ENCODE results near the gene DLG1. TPM values are rescaled to one million over a fixed set of nuclear protein-coding genes. Genes with fewer than 3 reads are reported as not detected.

DLG1 gene
- total and polyA plus RNA-seq, 2 experiments from 2014 or later, result 54.8 to 128 TPM

GRCh38 chr3:197234947-197235914, 63.2 kb downstream of the DLG1 start:
- 56% methylated on average over 4 of the region's 4 CpGs for WGBS (ENCODE audit: low lambda C conversion rate, missing lambda C conversion rate)
- TF ChIP-seq EZH2phosphoT487 (IDR thresholded peaks at IDR 0.05; ENCODE audit: low read depth, severe bottlenecking, unreplicated experiment), result no peak
- TF ChIP-seq CTCF (IDR thresholded peaks at IDR 0.05; ENCODE audit: poor library complexity), result no peak
- no peak for TF ChIP-seq EZH2 (IDR thresholded peaks at IDR 0.05; ENCODE audit: borderline replicate concordance)
- DNase-seq (ENCODE audit: low spot score), result peak; percentile 11
- H3K27ac ChIP-seq, result peak overlapping the region; percentile 79
- no peaks in the 10 kb centered on the region for H3K27me3 ChIP-seq
- no peak overlapping the region for H3K4me3 ChIP-seq
- H3K9me3 ChIP-seq (ENCODE audit: low read depth), result no peaks in the 10 kb centered on the region
- peaks cover 11% of the 10 kb centered on the region for H3K4me1 ChIP-seq (ENCODE audit: insufficient read depth)
- H3K4me2 ChIP-seq, result peak overlapping the region; percentile 54
- no peak overlapping the region for H2AFZ ChIP-seq
- H3K79me2 ChIP-seq, result peaks cover 98% of the 10 kb centered on the region
- H3K36me3 ChIP-seq (replicated peaks; ENCODE audit: insufficient read depth, low read depth), result no peaks in the 10 kb centered on the region
- H3K9me2 ChIP-seq (replicated peaks; ENCODE audit: insufficient read depth), result no peaks in the 10 kb centered on the region
- no peaks in the 10 kb centered on the region for H4K20me1 ChIP-seq (ENCODE audit: insufficient read depth, poor library complexity, severe bottlenecking)

GRCh38 chr3:197231321-197231720, 67.1 kb downstream of the DLG1 start:
- peaks cover 20% of the 10 kb centered on the region for H3K4me1 ChIP-seq (ENCODE audit: insufficient read depth)

GRCh38 chr3:197229836-197230235, 68.6 kb downstream of the DLG1 start:
- H3K4me1 ChIP-seq (ENCODE audit: insufficient read depth), result peaks cover 14% of the 10 kb centered on the region
- WGBS (ENCODE audit: low lambda C conversion rate, missing lambda C conversion rate), result 78% methylated on average over 3 of the region's 3 CpGs
- no peak for TF ChIP-seq EZH2phosphoT487 (IDR thresholded peaks at IDR 0.05; ENCODE audit: low read depth, severe bottlenecking, unreplicated experiment)
- H3K36me3 ChIP-seq (replicated peaks; ENCODE audit: insufficient read depth, low read depth), result no peaks in the 10 kb centered on the region
- H3K4me2 ChIP-seq, result peak overlapping the region; percentile 49
- H3K9me2 ChIP-seq (replicated peaks; ENCODE audit: insufficient read depth), result no peaks in the 10 kb centered on the region
- H3K4me3 ChIP-seq, result no peak overlapping the region
- peaks cover 23% of the 10 kb centered on the region for H4K20me1 ChIP-seq (ENCODE audit: insufficient read depth, poor library complexity, severe bottlenecking)
- H2AFZ ChIP-seq, result no peak overlapping the region
- peaks cover 100% of the 10 kb centered on the region for H3K79me2 ChIP-seq
- no peaks in the 10 kb centered on the region for H3K9me3 ChIP-seq (ENCODE audit: low read depth)
- no peak overlapping the region for H3K27ac ChIP-seq
- H3K27me3 ChIP-seq, result no peaks in the 10 kb centered on the region
- no peak for DNase-seq (ENCODE audit: low spot score)

More at GRCh38 chr3:197231321-197231720, 67.1 kb downstream of the DLG1 start:
- no peaks in the 10 kb centered on the region for H3K9me2 ChIP-seq (replicated peaks; ENCODE audit: insufficient read depth)
- no peak overlapping the region for H3K4me3 ChIP-seq
- H3K27me3 ChIP-seq, result no peaks in the 10 kb centered on the region
- TF ChIP-seq EZH2 (IDR thresholded peaks at IDR 0.05; ENCODE audit: borderline replicate concordance) (no peak), EZH2phosphoT487 (IDR thresholded peaks at IDR 0.05; ENCODE audit: low read depth, severe bottlenecking, unreplicated experiment) (no peak), CTCF (IDR thresholded peaks at IDR 0.05; ENCODE audit: poor library complexity) (no peak)
- H4K20me1 ChIP-seq (ENCODE audit: insufficient read depth, poor library complexity, severe bottlenecking), result peaks cover 21% of the 10 kb centered on the region
- H3K79me2 ChIP-seq, result peaks cover 99% of the 10 kb centered on the region
- H3K36me3 ChIP-seq (replicated peaks; ENCODE audit: insufficient read depth, low read depth), result no peaks in the 10 kb centered on the region
- DNase-seq (ENCODE audit: low spot score), result no peak
- H3K27ac ChIP-seq, result no peak overlapping the region
- 93% methylated on average over 7 of the region's 7 CpGs for WGBS (ENCODE audit: low lambda C conversion rate, missing lambda C conversion rate)
- H2AFZ ChIP-seq, result no peak overlapping the region
- no peaks in the 10 kb centered on the region for H3K9me3 ChIP-seq (ENCODE audit: low read depth)
- H3K4me2 ChIP-seq, result no peak overlapping the region

GRCh38 chr3:197229178-197229577, 69.2 kb downstream of the DLG1 start:
- H3K9me2 ChIP-seq (replicated peaks; ENCODE audit: insufficient read depth), result no peaks in the 10 kb centered on the region
- WGBS (ENCODE audit: low lambda C conversion rate, missing lambda C conversion rate), result 85% methylated on average over 1 of the region's 1 CpG
- H3K4me3 ChIP-seq, result no peak overlapping the region
- TF ChIP-seq EZH2phosphoT487 (IDR thresholded peaks at IDR 0.05; ENCODE audit: low read depth, severe bottlenecking, unreplicated experiment) (no peak), CTCF (IDR thresholded peaks at IDR 0.05; ENCODE audit: poor library complexity) (no peak), EZH2 (IDR thresholded peaks at IDR 0.05; ENCODE audit: borderline replicate concordance) (no peak)
- H3K4me1 ChIP-seq (ENCODE audit: insufficient read depth), result peaks cover 14% of the 10 kb centered on the region
- peaks cover 100% of the 10 kb centered on the region for H3K79me2 ChIP-seq
- no peaks in the 10 kb centered on the region for H3K27me3 ChIP-seq
- no peaks in the 10 kb centered on the region for H3K36me3 ChIP-seq (replicated peaks; ENCODE audit: insufficient read depth, low read depth)
- peaks cover 26% of the 10 kb centered on the region for H4K20me1 ChIP-seq (ENCODE audit: insufficient read depth, poor library complexity, severe bottlenecking)
- DNase-seq (ENCODE audit: low spot score), result no peak
- H3K27ac ChIP-seq, result no peak overlapping the region
- H2AFZ ChIP-seq, result no peak overlapping the region
- no peaks in the 10 kb centered on the region for H3K9me3 ChIP-seq (ENCODE audit: low read depth)
- H3K4me2 ChIP-seq, result peak overlapping the region; percentile 49
